GM21786 (cell line): ENCODE data around the gene PLXNA4.

Experiments used
- ATAC-seq: cut with Tn5 transposase; IDR thresholded peaks from one replicate; pipeline ENCODE4 v1.9.1; 2021; ENCODE audit not compliant: unreplicated experiment

PLXNA4 gene

GRCh38 chr7:132508724-132509353, 67.4 kb downstream of the PLXNA4 start:
- ATAC-seq: no peak

- no peak for ATAC-seq
Measured at GRCh38 chr7:132504852-132505251, 71.4 kb downstream of the PLXNA4 start.

- ATAC-seq: no peak
Measured at GRCh38 chr7:132504071-132504470, 72.2 kb downstream of the PLXNA4 start.

GRCh38 chr7:132503415-132503814, 72.9 kb downstream of the PLXNA4 start:
- no peak for ATAC-seq

GRCh38 chr7:132501956-132502355, 74.3 kb downstream of the PLXNA4 start:
- no peak for ATAC-seq

GRCh38 chr7:132500727-132501440, 75.4 kb downstream of the PLXNA4 start:
- ATAC-seq: no peak

GRCh38 chr7:132499487-132499886, 76.8 kb downstream of the PLXNA4 start:
- ATAC-seq: no peak

- ATAC-seq: no peak
Measured at GRCh38 chr7:132499065-132499464, 77.2 kb downstream of the PLXNA4 start.

- ATAC-seq: no peak
Measured at GRCh38 chr7:132498319-132498718, 78.0 kb downstream of the PLXNA4 start.

GRCh38 chr7:132497098-132497497, 79.2 kb downstream of the PLXNA4 start:
- no peak for ATAC-seq

GRCh38 chr7:132495936-132496335, 80.3 kb downstream of the PLXNA4 start:
- ATAC-seq: no peak

GRCh38 chr7:132494474-132494873, 81.8 kb downstream of the PLXNA4 start:
- no peak for ATAC-seq

GRCh38 chr7:132492823-132493445, 83.3 kb downstream of the PLXNA4 start:
- no peak for ATAC-seq

- no peak for ATAC-seq
Measured at GRCh38 chr7:132491391-132491945, 84.8 kb downstream of the PLXNA4 start.

GRCh38 chr7:132490474-132490873, 85.8 kb downstream of the PLXNA4 start:
- ATAC-seq: no peak

- no peak for ATAC-seq
Measured at GRCh38 chr7:132489776-132490237, 86.5 kb downstream of the PLXNA4 start.

GRCh38 chr7:132488634-132489302, 87.5 kb downstream of the PLXNA4 start:
- no peak for ATAC-seq

GRCh38 chr7:132486274-132486610, 90.0 kb downstream of the PLXNA4 start:
- no peak for ATAC-seq

- ATAC-seq: no peak
Measured at GRCh38 chr7:132485600-132486273, 90.5 kb downstream of the PLXNA4 start.

- no peak for ATAC-seq
Measured at GRCh38 chr7:132485136-132485535, 91.1 kb downstream of the PLXNA4 start.

- no peak for ATAC-seq
Measured at GRCh38 chr7:132482866-132483265, 93.4 kb downstream of the PLXNA4 start.
